Tibial artery (tissue), 4 donors: ENCODE data around the gene PNLIPRP3.

ENCODE experiments used
- DNase-seq, 2 donors: peaks; one replicate each; pipeline ENCODE4 v3.0.0-alpha.2; 2019
- H3K27ac ChIP-seq, 2 donors: fragments of 200-600 bp; sonication (generic) in 1 of 2; 1 replicate in 1 of 2; 2 replicates in 1 of 2; pipeline ENCODE4 v1.5.1; 2018 to 2019; ENCODE audit warnings: mild to moderate bottlenecking in 1 of 2
- H3K27me3 ChIP-seq, 2 donors: fragments of 200-600 bp; sonication (generic) in 1 of 2; one replicate each; pipeline versions ENCODE4 v1.5.1 to v1.6.0; 2016 to 2019
- H3K36me3 ChIP-seq, 3 donors: fragments of 200-600 bp; sonication (generic) in 2 of 3; one replicate each; pipeline ENCODE4 v1.5.1; 2016 to 2019; ENCODE audit warnings: mild to moderate bottlenecking in 2 of 3
- H3K4me1 ChIP-seq, 4 donors: fragments of 200-600 bp; sonication (generic) in 2 of 4; 1 replicate in 3 of 4; 2 replicates in 1 of 4; pipeline ENCODE4 v1.5.1; 2016 to 2019
- H3K4me3 ChIP-seq, 2 donors: fragments of 200-600 bp; sonication (generic) in 1 of 2; 1 replicate in 1 of 2; 2 replicates in 1 of 2; pipeline ENCODE4 v1.5.1; 2018 to 2019; ENCODE audit warnings: mild to moderate bottlenecking in 2 of 2
- H3K9me3 ChIP-seq, 3 donors: fragments of 200-600 bp; sonication (generic) in 1 of 3; one replicate each; pipeline ENCODE4 v1.5.1; 2016 to 2019
- intact Hi-C: fragments of 100-400 bp; cut with DNase I; formaldehyde crosslinking; loops from one replicate; pipeline ENCODE4 v1.15.0; 2023; ENCODE audit warnings: low total_unique reads
- TF ChIP-seq, protein P1 (sequence below), 2 experiments: fragments of 200-600 bp in 1 of 2; fragments of 450-650 bp in 1 of 2; IDR thresholded peaks; one replicate each; pipeline ENCODE4 v1.5.1; 2017 to 2019; ENCODE audit warnings: antibody characterized with exemption in 2 of 2, mild to moderate bottlenecking in 1 of 2, moderate library complexity in 1 of 2

The PNLIPRP3 gene

DNA sequence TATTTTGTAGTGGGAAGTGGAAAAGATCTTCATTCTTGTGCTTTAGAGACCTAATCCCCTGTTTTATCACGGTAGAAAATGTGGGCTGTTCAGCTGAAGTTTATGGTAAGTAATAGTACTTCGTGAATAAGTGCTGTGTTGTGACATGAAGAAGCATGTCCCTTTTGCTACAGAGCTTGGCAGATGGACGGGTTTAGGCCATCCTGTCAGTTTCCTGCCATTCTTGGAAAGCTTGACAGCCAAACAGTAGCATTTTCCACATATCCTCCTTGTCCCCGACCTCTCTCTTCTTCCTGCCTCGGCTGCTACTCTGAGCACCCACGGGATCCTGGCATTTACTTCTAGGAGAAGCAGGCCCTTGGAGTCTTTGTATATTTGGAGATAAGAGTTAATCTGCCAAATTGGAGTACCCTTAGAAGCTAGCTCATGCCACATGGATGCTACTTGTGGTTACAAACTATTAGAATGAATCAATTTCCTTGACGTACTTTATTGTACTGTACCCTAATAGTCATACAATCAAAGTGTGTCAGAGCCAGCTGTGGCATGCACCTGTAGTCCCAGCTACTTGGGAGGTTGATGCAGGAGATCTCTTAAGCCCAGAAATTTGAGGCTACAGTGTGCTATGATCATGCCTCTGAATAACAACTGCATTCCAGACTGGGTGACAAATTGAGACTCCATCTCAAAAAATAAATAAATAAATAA lies 39.2 kb downstream of the PNLIPRP3 start:
- Histone ChIP-seq H3K9me3 (no peaks in the 10 kb centered on the region), H3K4me1 (no peaks in the 10 kb centered on the region), H3K4me3 (no peak overlapping the region), H3K27me3 (no peaks in the 10 kb centered on the region), H3K36me3 (no peaks in the 10 kb centered on the region), H3K27ac (no peak overlapping the region)
- TF ChIP-seq, protein P1, sequence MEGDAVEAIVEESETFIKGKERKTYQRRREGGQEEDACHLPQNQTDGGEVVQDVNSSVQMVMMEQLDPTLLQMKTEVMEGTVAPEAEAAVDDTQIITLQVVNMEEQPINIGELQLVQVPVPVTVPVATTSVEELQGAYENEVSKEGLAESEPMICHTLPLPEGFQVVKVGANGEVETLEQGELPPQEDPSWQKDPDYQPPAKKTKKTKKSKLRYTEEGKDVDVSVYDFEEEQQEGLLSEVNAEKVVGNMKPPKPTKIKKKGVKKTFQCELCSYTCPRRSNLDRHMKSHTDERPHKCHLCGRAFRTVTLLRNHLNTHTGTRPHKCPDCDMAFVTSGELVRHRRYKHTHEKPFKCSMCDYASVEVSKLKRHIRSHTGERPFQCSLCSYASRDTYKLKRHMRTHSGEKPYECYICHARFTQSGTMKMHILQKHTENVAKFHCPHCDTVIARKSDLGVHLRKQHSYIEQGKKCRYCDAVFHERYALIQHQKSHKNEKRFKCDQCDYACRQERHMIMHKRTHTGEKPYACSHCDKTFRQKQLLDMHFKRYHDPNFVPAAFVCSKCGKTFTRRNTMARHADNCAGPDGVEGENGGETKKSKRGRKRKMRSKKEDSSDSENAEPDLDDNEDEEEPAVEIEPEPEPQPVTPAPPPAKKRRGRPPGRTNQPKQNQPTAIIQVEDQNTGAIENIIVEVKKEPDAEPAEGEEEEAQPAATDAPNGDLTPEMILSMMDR (IDR thresholded peaks at IDR 0.05): no peak
- intact Hi-C loops: no loop called here
- no peak for DNase-seq

DNA sequence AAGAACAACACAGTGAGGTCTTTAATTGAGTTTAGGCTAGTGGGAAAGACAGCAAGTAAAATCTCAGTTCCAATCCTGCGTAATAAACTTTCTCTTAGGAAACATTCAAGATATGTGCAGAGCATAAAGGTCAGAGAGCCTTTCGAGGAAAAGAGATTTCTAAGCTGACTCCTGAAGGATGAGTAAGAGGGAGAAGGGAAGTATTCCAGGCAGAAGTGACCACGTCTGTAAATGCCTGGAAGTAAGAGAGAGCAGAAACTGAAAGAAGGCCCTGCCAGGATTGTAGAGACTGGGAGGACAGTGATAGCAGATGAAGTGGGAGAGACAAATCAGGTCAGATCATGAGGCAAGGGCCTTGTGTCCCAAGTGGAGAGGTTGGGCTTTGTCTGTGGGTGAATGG lies 41.8 kb downstream of the PNLIPRP3 start:
- Histone ChIP-seq H3K9me3 (no peaks in the 10 kb centered on the region), H3K27me3 (no peaks in the 10 kb centered on the region), H3K4me3 (no peak overlapping the region), H3K36me3 (no peaks in the 10 kb centered on the region), H3K4me1 (no peaks in the 10 kb centered on the region), H3K27ac (no peak overlapping the region)
- no peak for DNase-seq
- TF ChIP-seq, protein P1 (IDR thresholded peaks at IDR 0.05): no peak
- intact Hi-C loops: no loop called here

DNA sequence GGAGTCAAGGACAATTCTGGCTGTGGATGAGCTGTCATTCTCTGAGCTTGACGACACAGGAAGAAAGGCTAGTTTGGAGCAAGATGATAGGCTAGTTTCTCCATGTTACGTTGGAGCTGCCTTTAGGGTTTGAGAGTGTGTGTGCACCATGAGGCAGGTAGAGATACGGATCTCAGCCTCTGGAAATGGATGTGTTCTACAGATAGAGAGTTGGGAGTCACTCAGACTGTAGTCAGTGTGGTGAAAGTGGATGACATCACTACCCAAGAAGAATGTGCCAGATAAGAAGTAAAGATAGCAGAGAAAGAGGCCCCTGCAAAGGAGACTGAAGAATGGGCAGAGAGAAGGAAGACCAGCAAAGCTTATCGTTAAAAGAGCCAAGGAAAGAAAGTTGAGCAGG lies 42.4 kb downstream of the PNLIPRP3 start:
- Histone ChIP-seq H3K27me3 (no peaks in the 10 kb centered on the region), H3K27ac (no peak overlapping the region), H3K36me3 (no peaks in the 10 kb centered on the region), H3K9me3 (no peaks in the 10 kb centered on the region), H3K4me3 (no peak overlapping the region), H3K4me1 (no peaks in the 10 kb centered on the region)
- intact Hi-C loops: no loop called here
- DNase-seq: no peak
- TF ChIP-seq, protein P1 (IDR thresholded peaks at IDR 0.05): no peak

DNA sequence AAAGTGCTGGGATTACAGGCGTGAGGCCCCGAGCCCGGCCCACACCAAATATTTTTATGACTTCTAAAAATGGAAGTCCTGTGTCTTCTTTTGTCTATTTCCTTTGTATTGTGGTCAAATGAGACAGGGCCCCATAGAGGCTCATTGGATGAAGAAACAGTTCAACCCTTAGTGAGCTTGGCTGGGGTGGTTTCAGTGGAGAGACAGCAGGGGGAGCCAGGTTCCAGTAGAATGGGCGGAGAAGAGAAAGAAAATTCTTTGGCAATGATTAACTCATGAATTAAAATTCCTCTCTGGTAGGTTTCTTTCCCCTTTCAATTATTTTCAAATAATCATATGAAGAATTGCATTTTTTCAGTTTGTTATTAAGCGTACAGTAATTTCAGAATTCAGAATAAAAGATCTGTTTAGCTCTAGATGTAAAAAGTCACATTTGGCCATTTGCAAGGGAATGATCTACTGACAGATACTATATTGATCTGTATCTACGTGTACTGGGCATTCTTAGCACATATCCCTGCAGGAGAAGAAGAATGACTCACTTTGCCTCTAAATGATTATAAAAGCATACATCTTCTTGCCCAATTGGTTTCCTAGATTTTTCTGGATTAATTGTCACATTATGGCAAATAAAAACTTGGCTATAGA lies 43.2 kb downstream of the PNLIPRP3 start:
- H3K36me3 ChIP-seq: no peaks in the 10 kb centered on the region
- no peak overlapping the region for H3K4me3 ChIP-seq
- H3K27ac ChIP-seq: no peak overlapping the region
- H3K9me3 ChIP-seq: no peaks in the 10 kb centered on the region
- intact Hi-C loops: no loop called here
- TF ChIP-seq, protein P1 (IDR thresholded peaks at IDR 0.05): no peak
- DNase-seq: no peak
- no peaks in the 10 kb centered on the region for H3K4me1 ChIP-seq
- no peaks in the 10 kb centered on the region for H3K27me3 ChIP-seq

DNA sequence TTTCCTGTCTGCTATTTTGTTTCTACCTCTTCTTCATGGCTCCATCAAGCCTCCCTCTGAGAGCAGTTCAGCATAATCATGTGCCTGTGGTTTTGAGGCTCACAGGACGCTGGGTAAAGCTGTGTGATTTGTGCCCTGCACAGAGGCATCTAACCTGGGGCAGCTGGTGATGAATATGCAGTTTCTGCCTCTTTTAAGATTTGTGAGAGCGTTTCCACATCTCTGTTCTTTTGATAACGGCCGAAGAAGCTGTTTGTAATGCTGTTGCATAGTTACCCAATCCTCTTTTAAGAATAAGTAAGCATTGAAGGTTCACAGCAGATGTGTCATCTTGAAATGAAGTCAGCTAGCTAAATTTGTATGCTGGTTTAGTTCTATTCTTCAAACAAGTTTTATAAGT lies 45.2 kb downstream of the PNLIPRP3 start:
- Histone ChIP-seq H3K4me3 (no peak overlapping the region), H3K27ac (no peak overlapping the region), H3K36me3 (no peaks in the 10 kb centered on the region), H3K9me3 (no peaks in the 10 kb centered on the region), H3K27me3 (no peaks in the 10 kb centered on the region), H3K4me1 (no peaks in the 10 kb centered on the region)
- no peak for DNase-seq
- intact Hi-C loops: no loop called here
- TF ChIP-seq, protein P1 (IDR thresholded peaks at IDR 0.05): no peak
